NCI-H2171 (cell line): ENCODE data around the gene DSEL.

ENCODE experiments used
- DNase-seq: peaks from one replicate; lab custom pipeline; 2025; lab: John Stamatoyannopoulos, UW

The DSEL gene

DNA sequence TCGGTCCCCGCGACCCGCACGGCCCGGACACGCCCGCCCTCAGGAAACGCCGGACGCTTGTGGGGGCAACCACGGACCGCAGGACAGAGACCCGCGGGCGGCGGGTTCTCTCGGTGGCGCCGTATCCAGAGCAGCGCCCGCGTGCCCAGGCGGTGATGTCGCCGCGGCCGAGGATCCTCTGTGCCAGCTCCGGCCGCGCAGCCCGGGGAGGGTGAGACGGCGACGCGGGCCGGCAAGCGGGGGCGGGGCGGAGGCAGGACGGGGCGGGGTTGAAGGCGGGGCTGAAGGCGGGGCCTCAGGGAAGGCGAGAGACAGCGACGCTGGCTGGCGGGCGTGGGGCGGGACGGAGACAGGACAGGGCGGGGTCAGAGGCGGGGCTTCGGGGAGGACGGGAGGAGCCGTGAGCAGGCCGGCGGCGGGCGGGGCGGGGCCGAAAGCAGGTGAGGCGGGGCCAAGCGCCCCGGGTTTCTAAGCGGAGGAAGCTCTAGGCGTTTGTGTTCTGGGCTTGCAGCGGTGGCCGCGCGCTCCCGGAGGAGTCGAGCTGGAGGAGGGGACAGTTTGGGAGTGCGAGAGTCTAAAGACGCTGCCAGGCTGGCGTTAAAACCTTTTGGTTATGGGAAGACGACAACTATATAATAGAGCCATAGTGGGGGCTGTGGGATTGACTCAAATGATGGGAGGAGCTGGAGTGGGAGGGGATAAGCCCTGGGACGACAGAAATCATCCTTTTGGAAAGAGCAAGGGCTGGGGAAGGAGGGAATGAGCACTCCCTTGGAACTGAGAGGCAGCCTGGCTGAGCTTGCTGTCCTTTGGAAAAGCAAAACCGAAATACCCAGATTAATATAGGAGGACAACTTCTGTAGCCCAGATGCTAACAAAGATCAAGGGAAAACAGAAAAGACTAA is at the start of gene DSEL:
DSEL (minus strand) TSS at position 182 of the 905 bp plus-strand sequence. CDS start 2,112 bp downstream, outside the sequence.
- peak; percentile 86 for DNase-seq

DNA sequence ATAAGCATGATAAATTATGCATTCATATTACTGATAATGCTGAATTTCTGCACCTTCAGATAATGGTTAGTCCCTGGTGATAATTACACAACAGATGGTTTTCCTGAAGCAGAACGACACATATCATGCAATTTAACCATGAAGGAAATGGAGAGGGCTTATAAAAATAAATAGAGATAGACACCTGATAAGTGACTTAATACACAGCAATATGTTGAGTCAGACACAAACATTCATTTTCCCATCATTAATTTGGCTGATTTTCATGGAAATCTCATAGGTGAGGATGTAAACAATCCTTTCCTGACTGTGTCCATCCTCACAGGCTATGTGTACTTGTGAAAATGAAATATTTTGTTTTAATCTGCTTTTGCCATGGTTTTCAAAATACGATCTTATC is 36.9 kb upstream of the DSEL start:
- peak; percentile 48 for DNase-seq

DNA sequence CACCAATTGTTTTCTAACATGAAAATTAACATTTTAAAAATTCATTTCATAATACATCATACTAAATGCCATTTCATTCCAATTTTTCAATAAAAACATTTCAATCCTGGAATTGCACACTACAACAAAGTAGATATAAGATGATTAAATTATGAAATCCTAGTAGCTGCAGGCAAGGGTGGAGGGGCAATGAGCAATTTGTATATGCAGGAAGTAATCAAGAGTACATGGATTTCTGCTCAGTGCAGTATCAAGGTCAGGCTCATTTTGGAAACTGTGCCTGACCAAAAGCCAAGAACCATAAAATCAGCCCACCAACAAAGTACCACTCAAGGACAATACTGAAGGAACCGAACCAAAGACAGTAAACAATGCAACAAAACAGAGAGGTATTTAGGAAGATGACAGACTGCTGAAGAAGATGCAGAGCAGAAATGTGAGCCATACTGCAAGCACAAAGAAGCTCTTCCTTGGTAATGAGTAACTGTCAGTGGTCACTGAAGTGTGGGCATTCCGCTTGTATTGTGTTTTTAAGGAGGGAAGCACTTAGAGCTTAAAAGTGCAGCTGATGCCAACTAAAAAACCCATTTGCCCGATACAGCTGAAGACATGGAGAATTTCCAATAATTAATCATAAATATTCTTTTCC is 34.5 kb upstream of the DSEL start:
- DNase-seq = no peak

DNA sequence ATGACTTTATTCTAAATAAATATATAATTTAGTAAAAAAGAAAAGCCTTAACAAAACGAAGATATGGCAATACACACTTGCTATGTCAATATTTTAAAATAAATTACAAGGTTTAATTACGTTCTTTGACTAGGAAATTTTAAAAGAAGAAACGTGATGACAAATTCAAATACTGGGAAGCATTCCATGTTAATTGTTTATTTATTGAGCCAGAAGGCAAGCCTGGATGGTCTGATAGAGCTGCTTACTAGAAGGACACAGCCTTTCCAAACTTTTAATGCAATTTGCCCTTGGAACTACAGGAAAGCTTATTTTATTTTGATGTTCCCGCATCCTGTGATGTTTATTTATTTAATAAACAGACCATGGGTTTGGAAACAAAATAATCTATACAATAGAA is 33.4 kb upstream of the DSEL start:
- no peak for DNase-seq

DNA sequence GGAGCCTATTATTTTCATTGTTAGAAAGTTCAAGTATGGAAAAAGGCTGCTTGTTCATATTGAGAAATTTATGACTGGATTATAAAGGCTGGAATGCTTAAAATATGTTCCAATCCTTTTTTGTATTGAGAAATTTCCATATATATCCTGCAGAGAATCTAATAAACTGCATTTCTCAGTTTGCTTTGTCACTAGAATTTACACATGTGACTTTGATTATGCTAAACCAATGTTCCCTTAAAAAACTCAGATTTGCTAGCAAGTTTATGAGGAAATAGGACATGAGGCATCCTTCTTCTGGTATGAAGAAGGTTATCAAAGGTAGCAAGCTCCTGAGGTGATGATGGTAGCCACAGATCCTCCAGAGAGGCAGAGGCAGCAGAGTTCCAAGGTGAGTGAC is 29.2 kb upstream of the DSEL start:
- DNase-seq = no peak

DNA sequence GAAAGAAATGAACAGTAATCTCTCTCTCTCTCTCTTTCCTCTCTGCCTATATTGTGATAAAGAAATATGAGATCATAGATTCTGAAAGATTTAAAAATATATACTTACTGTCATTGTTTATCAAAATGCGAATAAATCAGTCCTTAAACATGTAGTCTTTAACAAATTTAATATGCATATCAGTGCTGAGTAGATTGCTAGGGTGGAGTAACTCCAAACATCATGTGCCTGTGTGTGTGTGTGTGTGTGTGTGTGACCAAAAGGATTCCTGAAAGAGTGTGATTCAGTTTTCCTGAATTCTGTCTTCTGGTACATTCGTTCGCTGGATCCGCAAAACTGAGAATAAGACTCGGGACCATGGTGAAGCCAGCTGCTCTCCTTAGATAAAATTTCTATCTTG is 24.0 kb upstream of the DSEL start:
- DNase-seq = no peak

DNA sequence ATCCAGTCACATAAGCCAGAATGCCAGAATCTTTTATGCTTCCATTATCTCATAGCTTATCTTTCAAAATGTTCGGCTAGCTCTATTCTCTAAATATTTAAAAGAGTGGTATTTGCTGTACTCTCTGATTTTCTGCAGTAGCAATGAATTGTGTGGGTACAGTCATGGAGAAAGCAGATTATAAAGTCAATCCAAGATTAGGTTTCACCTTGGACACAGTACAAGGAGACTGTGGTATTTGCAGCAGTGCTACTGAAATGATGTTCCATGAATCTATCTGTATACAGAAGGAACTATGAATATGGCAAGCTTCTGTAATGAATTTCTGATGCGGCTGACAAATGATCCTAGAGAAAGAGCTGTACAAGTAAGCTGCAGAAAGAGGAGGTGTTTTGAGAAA is 15.4 kb upstream of the DSEL start:
- no peak for DNase-seq

DNA sequence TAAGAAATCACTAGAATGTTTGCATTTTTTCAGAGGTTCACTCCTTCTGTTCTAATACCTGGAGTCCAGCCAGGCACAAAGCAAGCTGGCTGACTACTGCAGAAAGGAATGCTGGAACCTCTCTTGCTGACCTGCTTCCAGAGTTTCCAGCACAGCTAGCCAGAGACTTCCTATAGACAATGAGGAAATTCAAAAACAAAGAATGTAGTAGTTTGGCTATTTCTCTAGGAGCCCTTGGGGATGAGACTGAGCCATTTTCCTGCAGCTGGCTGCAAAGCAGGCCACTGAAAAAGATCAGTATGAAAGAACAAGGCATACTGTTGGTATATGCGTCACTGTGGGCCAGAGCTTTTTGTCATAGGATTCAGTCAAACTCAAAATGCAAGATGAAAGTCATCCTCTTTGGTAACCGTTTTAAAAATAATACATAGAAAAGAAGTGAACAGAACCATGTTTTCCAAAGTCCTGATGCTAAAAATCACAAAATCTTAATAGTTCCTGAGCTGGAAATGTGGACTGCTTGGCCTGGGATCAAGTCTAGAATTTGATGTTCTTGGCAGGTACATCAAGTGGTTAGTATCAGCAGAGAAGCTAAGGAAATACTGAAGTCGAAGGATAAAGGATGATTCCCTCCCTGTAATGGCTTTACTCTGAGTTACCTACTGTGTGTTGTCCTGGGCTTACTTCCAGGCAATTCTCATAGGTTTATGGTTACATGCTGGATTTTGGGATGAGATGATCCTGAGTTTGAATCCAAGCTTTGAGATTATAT is 9.0 kb upstream of the DSEL start:
- no peak for DNase-seq

DNA sequence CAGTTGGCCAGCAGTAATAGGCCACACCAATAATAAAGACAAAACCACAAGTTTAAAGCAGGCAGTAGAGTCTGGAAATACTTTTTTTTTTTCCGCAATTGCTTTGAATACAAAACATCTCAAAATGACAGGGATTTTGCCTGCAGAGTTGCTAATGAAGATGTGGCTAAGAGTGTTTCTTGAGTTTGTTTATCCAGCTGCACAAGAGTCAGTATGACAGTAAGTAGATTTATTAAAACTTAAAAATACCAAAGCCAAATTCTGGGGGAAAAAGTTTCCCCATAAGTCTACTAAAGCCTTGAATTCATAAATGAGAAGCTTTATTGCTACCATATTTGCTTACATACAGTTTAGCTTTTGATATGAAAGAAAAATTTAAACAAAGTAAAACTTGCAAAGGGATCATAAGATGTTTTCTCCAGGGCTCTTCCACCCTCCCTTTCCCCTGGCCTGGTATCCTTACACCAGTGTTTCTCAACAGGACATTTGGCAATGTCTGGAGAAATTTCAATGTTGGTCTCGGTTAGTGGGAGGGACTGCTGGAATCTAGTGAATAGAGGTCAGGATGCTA is 3.9 kb upstream of the DSEL start:
- DNase-seq = no peak

DNA sequence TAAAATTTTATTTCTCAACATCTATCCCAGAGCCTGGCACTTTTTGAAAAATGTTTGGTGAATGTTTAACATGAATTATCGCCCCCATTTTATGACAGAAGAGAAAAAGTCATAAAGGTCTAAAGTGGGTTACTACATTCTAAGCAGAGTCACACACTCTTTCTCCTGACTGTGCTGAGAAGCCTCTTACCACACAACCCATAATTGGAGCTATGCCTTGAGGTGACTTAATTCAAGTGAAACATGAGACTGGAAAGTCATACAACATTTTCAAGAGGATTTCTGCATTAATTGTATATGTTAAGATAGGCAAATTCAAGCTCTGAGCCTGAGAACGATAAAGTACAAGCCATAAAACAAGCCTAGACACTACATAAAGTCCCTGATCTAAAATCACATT is 3.1 kb upstream of the DSEL start:
- no peak for DNase-seq

DNA sequence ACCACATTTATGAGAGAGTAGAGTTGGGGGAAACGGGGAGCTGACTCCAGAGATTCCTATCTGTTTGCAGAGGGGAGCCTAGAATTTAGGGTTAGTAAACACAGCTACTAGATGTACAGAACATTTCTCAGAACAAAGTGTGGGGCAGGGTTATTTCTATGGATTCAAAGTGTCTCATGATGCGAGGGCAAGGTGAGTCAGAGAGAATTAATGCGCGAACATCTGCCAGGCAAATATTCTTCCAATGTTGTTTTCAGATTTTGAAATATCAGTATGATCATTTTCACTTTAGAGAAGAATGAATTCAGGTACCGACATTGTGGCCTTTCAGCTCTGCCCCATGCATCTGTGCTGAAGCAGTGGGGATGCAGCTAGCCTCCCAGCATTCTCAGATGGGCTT is 2.0 kb upstream of the DSEL start:
- no peak for DNase-seq

DNA sequence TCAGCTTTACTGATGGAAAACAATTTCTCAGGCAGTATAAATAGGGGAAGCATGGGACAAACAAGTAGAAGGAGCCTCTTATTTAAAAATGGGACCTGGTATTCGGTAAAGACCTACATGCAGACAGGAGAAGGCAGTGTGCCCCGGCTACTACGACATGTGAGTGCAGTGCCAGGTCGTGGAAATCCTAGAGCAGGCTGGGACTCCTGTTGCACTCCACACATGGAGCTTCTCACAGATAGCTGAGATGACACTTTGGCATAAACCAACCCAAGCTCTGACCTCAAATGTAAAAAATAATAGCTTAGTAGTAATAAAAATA is 885 bp upstream of the DSEL start:
- no peak for DNase-seq

DNA sequence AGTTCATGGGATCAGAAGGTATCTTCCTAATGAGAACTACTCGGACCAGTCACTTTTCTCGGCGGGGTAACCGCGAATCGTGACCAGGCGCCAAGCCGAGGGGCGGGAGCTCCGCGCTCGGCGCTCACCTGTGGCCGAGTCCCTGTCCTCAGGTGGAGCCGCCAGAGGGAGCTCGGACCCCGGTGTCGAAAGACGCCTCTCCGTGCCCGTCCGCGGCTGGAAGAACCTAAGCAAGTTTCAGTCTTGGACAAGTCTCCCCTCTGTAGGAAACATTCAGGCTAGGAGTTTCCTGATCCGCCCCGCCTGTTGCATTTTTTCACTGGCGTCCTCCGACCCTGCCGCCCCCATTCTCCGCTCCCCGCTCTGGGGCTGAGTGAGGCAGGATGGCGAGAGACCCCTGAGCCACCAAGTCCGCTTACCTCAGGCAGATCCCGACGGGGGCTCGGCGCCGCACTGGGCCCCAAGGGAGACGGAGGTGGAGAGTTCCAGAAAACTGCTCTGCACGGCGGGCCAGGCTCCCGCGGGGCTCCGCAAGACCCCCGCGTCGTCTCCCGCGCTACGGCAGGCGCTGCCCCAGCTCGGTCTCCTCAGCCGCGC is 480 bp downstream of the DSEL start:
- peak; percentile 75 for DNase-seq

DNA sequence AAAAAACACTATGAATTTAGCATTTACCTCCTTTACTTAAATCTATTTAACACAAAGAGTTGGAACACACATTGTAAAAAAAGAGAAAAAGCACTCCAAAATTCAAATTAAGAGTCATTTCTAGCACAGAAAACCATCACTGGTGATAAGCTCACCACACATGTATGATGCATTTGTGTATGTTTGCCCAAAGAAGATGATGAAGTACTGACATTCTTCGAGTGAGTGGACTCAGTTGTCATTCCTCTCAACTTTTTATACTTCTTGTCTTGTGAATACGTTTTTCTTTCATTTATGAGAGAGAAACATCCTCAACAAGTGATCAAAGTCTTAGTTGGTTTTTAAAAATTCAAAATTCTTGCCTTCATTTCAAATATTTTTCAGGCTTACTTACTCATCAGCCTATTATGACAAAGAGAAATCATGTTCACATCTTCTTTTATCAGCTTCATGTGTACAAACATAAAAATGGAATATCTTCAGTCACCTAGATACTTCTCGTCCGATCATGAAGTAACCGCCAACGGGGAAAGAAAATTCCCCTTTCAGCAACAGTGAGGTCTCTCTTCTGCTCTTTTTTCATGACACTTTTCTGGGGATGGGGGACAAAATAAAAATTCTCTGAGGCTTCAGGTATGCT is 1.5 kb downstream of the DSEL start:
- DNase-seq = no peak

DNA sequence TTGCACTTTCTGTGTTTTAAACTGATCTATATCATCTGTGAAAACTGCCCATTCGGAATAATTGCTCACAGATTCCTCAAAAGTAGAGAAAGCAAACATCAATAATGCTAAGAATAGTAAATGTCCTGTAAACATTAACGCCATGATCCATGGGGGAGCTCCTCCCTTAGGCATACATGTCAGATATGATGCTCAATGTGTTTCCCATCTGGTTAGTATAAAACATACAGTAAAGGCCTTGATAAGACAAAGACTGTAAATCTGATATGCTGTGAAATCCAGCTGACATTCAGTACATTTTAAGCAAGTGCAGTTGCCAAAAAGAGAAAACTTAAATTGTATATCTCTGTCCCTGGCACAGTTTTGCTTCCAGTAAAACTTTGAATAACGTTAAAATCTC is 2.1 kb downstream of the DSEL start:
- DNase-seq = no peak

DNA sequence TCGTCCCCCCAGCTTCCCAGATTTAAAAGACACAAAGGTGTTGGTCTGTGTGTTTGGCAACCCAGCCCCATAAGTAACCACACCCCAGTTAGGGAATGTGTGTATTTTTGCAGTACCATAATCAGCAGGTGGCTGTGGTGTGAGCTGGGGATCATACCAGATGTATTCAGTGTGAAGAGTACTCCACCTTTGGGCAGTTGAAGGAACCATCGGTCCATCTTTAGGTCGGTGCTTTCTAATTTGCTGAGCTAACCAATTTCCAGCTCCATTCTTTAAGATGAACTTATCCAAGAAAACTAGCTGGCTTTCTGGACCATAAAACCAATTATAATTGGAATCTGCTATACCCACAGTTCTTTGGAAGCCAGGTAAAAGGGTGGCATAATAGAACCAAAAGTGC is 3.2 kb downstream of the DSEL start:
- no peak for DNase-seq

DNA sequence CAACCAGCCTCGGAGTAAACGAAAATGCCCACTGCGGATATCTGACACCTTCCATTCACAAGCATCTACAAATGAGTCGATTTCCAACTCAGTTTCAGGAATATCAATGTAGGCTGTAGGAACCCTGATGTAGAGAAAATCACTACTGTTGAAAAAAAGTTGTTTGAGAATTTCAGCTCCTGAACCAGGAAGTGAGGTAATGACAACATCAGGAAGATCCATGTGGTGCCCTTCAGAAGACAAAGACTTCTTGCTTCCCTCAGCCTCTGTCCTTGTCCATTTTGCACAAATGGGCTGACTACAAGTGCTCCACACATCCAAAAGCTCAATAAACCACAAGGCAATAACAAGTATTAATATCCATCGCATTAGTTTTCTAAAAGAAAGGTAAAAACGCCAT is 4.7 kb downstream of the DSEL start:
- DNase-seq = no peak

DNA sequence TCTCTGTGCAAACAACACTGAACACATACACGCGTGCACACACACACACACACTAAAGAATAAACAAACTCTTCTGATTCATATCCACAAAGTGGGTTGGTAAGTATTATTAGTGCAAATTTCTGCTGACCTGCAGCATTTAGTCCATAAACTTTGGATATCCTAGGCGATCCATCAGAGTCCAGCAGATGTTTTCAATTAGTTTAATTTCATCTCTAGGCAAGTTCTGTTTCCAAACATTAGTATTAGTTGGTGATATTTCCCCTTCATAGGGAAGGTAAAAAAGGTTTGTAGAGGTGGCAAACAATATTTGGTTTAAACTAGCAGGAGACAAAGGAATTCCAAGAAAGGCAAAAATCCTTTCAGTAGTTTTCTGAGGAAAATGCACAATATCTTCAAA is 5.7 kb downstream of the DSEL start:
- no peak for DNase-seq

DNA sequence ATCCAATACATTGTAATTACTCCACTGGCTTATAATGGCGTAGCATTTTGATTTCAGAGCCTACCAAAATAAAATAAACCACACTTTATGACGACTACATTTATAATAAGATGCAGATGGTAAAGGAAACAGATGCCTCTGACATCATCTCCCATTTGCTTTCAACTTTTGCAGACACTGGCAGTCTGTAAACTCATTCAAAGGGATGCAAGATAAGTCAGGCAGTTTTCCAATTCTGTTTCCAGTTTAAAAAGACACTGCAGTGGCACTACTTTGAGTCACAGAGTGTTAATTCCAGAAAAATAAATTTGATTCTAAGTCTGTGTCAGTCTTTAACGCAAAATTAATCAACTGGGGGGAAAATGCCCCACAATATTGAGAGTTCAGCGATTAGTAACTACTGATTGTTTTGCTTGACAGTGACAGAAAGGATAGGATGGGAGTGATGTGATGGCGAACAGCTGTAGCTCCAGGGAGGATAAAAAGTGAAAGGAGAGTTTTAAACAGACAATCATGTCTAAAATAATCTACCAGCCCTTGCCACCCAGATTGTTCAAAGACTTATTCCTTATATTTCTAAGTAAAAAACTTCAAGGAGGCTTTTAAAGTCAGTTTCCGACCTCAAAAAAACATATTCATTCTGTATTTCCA is 6.7 kb downstream of the DSEL start:
- no peak for DNase-seq

DNA sequence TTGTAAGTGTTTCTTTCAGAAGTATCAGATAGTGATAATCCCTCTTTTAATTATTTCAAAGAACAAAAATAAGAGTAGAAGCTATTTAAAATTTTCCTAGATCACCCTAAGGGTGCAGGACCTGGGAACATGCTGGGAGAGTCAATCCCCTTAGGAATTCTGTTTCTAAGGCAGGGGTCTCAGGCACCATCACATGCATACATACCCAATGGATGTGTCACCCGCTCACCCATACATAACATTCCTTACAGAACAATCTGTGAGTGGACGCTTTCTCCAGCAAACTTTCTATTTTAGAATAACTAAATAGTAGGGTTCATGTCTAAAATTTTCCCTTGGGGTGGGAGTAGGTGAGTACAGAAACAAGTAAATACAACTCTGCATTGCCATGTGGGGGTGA is 8.4 kb downstream of the DSEL start:
- no peak for DNase-seq

DNA sequence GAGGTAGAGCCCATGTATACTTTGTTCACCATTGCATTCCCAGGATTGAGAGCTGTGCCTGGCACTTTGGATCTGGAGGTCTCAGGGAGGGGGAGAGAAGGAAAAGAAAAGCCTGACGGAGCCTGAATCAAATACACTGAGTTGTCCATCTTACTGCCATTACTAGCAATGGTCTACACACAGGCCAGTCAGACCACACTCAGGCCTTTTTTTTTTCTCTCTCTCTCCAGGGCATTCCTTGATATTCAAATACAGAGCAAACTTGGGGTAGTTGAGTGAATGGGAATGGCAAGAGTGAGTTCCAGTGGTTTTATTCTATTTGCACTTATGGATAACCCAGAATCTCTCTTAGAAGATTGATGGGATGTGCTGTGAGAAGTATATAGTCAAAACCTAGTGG is 11.8 kb downstream of the DSEL start:
- no peak for DNase-seq
